Glomerular endothelial cell (primary cell): ENCODE data around the gene SRRM3. TPM values are rescaled to one million over a fixed set of nuclear protein-coding genes. Genes with fewer than 3 reads are reported as not detected.
A peak's percentile ranks its signal among the peaks of the same experiment; 100 is the strongest.
"Not testable (repeated sequence)": the region's sequence is repeated elsewhere in the genome, so short reads cannot be mapped to it uniquely, and the experiment has no call there.

Experiments used
- DNase-seq: peaks from one replicate; pipeline ENCODE4 v3.0.0-alpha.2; 2011; ENCODE audit warnings: low read depth, low spot score; ENCODE audit errors: extremely low read depth
- total RNA-seq: library from RNA; depleted of rRNA; stranded (reverse); fragments of >200 nt; gene quantifications from 2 replicates; pipeline ENCODE4 v1.2.3, GENCODE V29; 2015

Gene SRRM3
- 0.10 and 0.23 TPM in 2 replicates for total RNA-seq

- DNase-seq, result no peak
Observed at GRCh38 chr7:76201732-76202665, at the start of gene SRRM3. Gene SRRM3 (plus strand): TSS chr7:76201896. CDS start chr7:76235067, 33,171 bp downstream.

- no peak for DNase-seq
Observed at GRCh38 chr7:76151932-76152331, 49.8 kb upstream of the SRRM3 start.

- not testable (repeated sequence) for DNase-seq
Observed at GRCh38 chr7:76153571-76154230, 48.0 kb upstream of the SRRM3 start.

GRCh38 chr7:76155938-76156337 lies 45.8 kb upstream of the SRRM3 start:
- DNase-seq, result no peak

- DNase-seq, result not testable (repeated sequence)
Observed at GRCh38 chr7:76156992-76157685, 44.6 kb upstream of the SRRM3 start.

GRCh38 chr7:76158416-76158815 lies 43.3 kb upstream of the SRRM3 start:
- DNase-seq, result not testable (repeated sequence)

- not testable (repeated sequence) for DNase-seq
Observed at GRCh38 chr7:76162416-76163170, 39.1 kb upstream of the SRRM3 start.

GRCh38 chr7:76163812-76164211 lies 37.9 kb upstream of the SRRM3 start:
- DNase-seq, result not testable (repeated sequence)

GRCh38 chr7:76165106-76165972 lies 36.4 kb upstream of the SRRM3 start:
- no peak for DNase-seq

- no peak for DNase-seq
Observed at GRCh38 chr7:76165973-76166403, 35.7 kb upstream of the SRRM3 start.

- peak; percentile 56 for DNase-seq
Observed at GRCh38 chr7:76166404-76167255, 35.1 kb upstream of the SRRM3 start.

GRCh38 chr7:76173566-76174205 lies 28.0 kb upstream of the SRRM3 start:
- DNase-seq, result no peak

GRCh38 chr7:76176951-76177350 lies 24.7 kb upstream of the SRRM3 start:
- not testable (repeated sequence) for DNase-seq

GRCh38 chr7:76179686-76180085 lies 22.0 kb upstream of the SRRM3 start:
- DNase-seq, result no peak

GRCh38 chr7:76182225-76182960 lies 19.3 kb upstream of the SRRM3 start:
- DNase-seq, result no peak

- DNase-seq, result no peak
Observed at GRCh38 chr7:76185187-76185896, 16.4 kb upstream of the SRRM3 start.

- no peak for DNase-seq
Observed at GRCh38 chr7:76187272-76187671, 14.4 kb upstream of the SRRM3 start.
